DND-41 (cell line): ENCODE measurements around the gene DLG2.

Source experiments
- ATAC-seq: fragments of 200-7000 bp; cut with Tn5 transposase; 3 replicates; pipeline ENCODE4 v1.9.1; 2021; ENCODE audit warnings: low read depth; ENCODE audit not compliant: insufficient read depth
- DNase-seq: peaks from one replicate; pipeline ENCODE4 v3.0.0-alpha.2; 2020
- H2AFZ ChIP-seq: 2 replicates; pipeline ENCODE4 v1.6.0; 2012; ENCODE audit warnings: low read depth, low read length
- H3K27ac ChIP-seq: 2 replicates; pipeline ENCODE4 v1.5.1; 2012; ENCODE audit warnings: low read length, inconsistent platforms
- H3K27me3 ChIP-seq: fragments of 200-600 bp; sonication (generic); 2 replicates; pipeline ENCODE4 v1.6.0; 2012; ENCODE audit warnings: low read length, mild to moderate bottlenecking, inconsistent platforms; ENCODE audit not compliant: insufficient read depth, poor library complexity
- H3K36me3 ChIP-seq: 2 replicates; pipeline ENCODE4 v1.5.1; 2012; ENCODE audit warnings: low read length, inconsistent platforms; ENCODE audit not compliant: insufficient read depth
- H3K4me1 ChIP-seq: 2 replicates; pipeline ENCODE4 v1.5.1; 2012; ENCODE audit warnings: mild to moderate bottlenecking, low read length; ENCODE audit not compliant: insufficient read depth
- H3K4me2 ChIP-seq: 2 replicates; pipeline ENCODE4 v1.6.0; 2012; ENCODE audit warnings: mild to moderate bottlenecking, moderate library complexity, low read length, inconsistent platforms; ENCODE audit not compliant: insufficient read depth
- H3K4me3 ChIP-seq, 2 experiments: fragments of 200-600 bp in 1 of 2; shearing (Covaris generic) in 1 of 2; 2 replicates each; pipeline ENCODE4 v1.5.1; 2012 to 2016; ENCODE audit warnings: inconsistent platforms in 2 of 2, low read length in 2 of 2, mild to moderate bottlenecking in 2 of 2, low read depth in 1 of 2, moderate library complexity in 1 of 2
- H3K79me2 ChIP-seq: 2 replicates; pipeline ENCODE4 v1.6.0; 2012; ENCODE audit warnings: low read length, inconsistent platforms; ENCODE audit not compliant: insufficient read depth
- H3K9ac ChIP-seq: 2 replicates; pipeline ENCODE4 v1.6.0; 2012; ENCODE audit warnings: low read depth, mild to moderate bottlenecking, inconsistent platforms, low read length, moderate library complexity
- H3K9me3 ChIP-seq: 2 replicates; pipeline ENCODE4 v1.5.1; 2012; ENCODE audit warnings: low read length, moderate library complexity, mild to moderate bottlenecking, inconsistent platforms; ENCODE audit not compliant: insufficient read depth, severe bottlenecking
- H4K20me1 ChIP-seq: 2 replicates; pipeline ENCODE4 v1.6.0; 2012; ENCODE audit warnings: low read length; ENCODE audit not compliant: insufficient read depth
- EZH2 ChIP-seq: IDR thresholded peaks from 3 replicates; pipeline ENCODE4 v1.6.1; 2012; ENCODE audit warnings: borderline replicate concordance, low read depth, mild to moderate bottlenecking, moderate library complexity, low read length, inconsistent platforms; ENCODE audit not compliant: severe bottlenecking
- TF ChIP-seq, protein P1 (sequence below): IDR thresholded peaks from 2 replicates; pipeline ENCODE4 v1.5.1; 2012; ENCODE audit warnings: borderline replicate concordance, low read length, moderate library complexity, mild to moderate bottlenecking; ENCODE audit not compliant: poor library complexity, severe bottlenecking; ENCODE audit errors: extremely low read depth

DLG2 gene

DNA sequence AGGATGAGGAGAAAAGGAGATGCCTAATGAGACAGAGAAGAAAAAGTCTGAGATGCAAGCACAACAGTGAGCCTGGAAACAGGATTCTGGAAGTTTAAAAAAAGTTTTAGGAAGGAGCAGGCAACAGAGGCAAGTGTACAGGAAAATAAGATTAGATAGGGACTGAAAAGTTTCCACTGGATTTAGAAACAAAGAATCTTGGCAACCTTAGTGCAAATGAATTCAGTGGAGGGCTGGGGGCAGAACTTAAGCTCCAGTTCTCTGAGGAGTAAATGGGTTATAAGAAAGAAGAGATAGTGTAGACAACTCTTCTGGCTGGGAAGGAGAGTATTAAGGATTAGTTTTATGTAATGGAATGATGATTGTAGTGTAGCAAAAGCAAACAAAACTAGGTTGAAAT, 1712.1 kb downstream of the DLG2 start:
- H3K9me3 ChIP-seq, result no peaks in the 10 kb centered on the region
- no peak overlapping the region for H3K27ac ChIP-seq
- ATAC-seq (no peak), DNase-seq (no peak)
- TF ChIP-seq EZH2, result no peak
- TF ChIP-seq, protein P1, sequence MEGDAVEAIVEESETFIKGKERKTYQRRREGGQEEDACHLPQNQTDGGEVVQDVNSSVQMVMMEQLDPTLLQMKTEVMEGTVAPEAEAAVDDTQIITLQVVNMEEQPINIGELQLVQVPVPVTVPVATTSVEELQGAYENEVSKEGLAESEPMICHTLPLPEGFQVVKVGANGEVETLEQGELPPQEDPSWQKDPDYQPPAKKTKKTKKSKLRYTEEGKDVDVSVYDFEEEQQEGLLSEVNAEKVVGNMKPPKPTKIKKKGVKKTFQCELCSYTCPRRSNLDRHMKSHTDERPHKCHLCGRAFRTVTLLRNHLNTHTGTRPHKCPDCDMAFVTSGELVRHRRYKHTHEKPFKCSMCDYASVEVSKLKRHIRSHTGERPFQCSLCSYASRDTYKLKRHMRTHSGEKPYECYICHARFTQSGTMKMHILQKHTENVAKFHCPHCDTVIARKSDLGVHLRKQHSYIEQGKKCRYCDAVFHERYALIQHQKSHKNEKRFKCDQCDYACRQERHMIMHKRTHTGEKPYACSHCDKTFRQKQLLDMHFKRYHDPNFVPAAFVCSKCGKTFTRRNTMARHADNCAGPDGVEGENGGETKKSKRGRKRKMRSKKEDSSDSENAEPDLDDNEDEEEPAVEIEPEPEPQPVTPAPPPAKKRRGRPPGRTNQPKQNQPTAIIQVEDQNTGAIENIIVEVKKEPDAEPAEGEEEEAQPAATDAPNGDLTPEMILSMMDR, result no peak
- H3K9ac ChIP-seq, result no peak overlapping the region
- H4K20me1 ChIP-seq, result no peaks in the 10 kb centered on the region
- no peaks in the 10 kb centered on the region for H3K79me2 ChIP-seq
- H2AFZ ChIP-seq, result no peak overlapping the region
- H3K4me1 ChIP-seq, result no peaks in the 10 kb centered on the region
- no peaks in the 10 kb centered on the region for H3K36me3 ChIP-seq
- H3K4me3 ChIP-seq, result no peak overlapping the region
- no peaks in the 10 kb centered on the region for H3K27me3 ChIP-seq
- H3K4me2 ChIP-seq, result no peak overlapping the region

DNA sequence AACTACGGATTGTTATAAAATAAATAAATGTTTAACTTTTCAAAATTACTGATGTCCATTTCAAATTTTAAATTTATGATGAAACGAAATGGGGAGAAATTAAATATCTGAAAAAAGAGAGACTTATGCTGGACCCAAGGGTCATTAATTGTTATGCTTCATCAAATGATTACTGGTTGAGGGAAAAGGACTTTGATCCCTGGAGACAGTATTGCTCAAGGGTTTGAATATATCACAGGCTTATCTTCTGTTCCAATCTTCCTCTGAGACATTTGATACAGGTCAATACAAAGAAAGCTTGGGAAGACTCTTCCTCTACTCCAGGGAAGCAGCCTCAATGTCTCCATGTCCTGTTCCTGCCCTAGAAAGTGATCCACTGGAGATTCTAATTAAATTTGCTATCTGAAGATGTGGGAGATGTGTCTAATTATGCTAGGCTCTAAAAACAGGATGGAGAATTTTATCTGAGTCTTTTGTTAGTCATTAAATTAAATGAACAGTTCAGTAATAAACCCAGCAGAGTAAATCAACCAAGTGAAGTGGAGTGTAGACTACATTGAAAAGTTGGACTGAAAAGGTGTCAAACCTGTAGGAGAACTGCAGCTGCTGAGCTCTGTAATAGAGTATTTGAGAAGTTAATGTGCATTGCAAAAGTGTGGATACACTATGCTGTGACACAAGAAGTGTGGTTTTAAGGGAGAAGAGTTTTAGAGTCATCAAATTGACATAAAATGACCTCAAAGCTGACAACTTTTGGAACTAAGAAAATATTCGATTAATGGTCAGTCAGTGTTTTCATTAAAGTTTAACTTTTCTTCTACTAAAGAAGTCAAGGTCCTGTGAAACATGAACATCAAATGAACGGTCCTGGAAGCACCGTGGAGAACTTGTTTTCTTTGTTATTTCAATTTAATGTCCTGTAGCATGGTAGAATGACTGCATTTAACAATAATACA, 1717.3 kb downstream of the DLG2 start:
- no peaks in the 10 kb centered on the region for H4K20me1 ChIP-seq
- no peaks in the 10 kb centered on the region for H3K79me2 ChIP-seq
- no peak for DNase-seq
- no peak overlapping the region for H2AFZ ChIP-seq
- no peak overlapping the region for H3K4me2 ChIP-seq
- ATAC-seq, result no peak
- H3K9ac ChIP-seq, result no peak overlapping the region
- no peaks in the 10 kb centered on the region for H3K4me1 ChIP-seq
- H3K36me3 ChIP-seq, result no peaks in the 10 kb centered on the region
- H3K27me3 ChIP-seq, result no peaks in the 10 kb centered on the region
- H3K4me3 ChIP-seq, result no peak overlapping the region
- no peak for TF ChIP-seq EZH2
- TF ChIP-seq, protein P1, result no peak
- H3K9me3 ChIP-seq, result no peaks in the 10 kb centered on the region
- H3K27ac ChIP-seq, result no peak overlapping the region

DNA sequence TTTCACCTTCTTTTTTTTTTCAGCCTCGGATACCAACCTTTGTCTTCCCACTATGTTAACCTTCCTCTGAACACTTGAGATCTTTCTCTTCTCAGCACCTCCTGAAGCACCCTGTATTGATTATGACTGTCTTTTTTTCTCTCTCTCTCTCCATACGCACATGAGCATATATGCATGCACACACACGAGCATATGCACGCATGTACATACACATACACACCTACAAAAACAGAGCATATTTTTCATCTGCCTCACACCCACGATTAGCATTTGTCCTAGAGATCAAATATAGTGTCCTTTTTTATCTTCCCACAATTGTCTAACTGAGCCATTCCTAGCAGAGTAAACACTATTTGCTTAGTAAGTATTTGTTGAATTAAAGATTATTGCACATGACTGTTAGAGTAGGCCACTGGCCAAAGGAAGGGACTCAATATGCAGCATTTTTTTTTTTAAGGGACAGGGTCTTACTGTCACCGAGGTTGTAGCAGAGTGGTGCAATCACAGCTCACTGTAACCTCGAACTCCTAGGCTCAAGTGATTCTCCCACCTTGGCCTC, 1718.8 kb downstream of the DLG2 start:
- Histone ChIP-seq H3K9me3 (no peaks in the 10 kb centered on the region), H2AFZ (no peak overlapping the region), H3K27me3 (no peaks in the 10 kb centered on the region), H3K36me3 (no peaks in the 10 kb centered on the region), H3K4me3 (no peak overlapping the region), H3K9ac (no peak overlapping the region), H3K4me2 (no peak overlapping the region), H3K79me2 (no peaks in the 10 kb centered on the region), H3K27ac (no peak overlapping the region), H3K4me1 (no peaks in the 10 kb centered on the region), H4K20me1 (no peaks in the 10 kb centered on the region)
- TF ChIP-seq, protein P1, result no peak
- TF ChIP-seq EZH2, result no peak
- no peak for DNase-seq
- no peak for ATAC-seq
